Gastrocnemius medialis (tissue), 4 donors: Measurements from ENCODE around the gene SH3PXD2B. TPM values are rescaled to one million over a fixed set of nuclear protein-coding genes. Genes with fewer than 3 reads are reported as not detected.

ENCODE experiments used
- ATAC-seq, 2 donors: fragments of 150-250 bp; one replicate each; pipeline ENCODE4 v1.9.1; 2016
- DNase-seq, 2 donors: peaks; one replicate each; pipeline ENCODE4 v3.0.0-alpha.2; 2019
- H3K27ac ChIP-seq, 4 donors: fragments of 200-600 bp; sonication (generic); 1 replicate in 1 of 4; 2 replicates in 3 of 4; pipeline ENCODE4 v1.5.1; 2016 to 2018; ENCODE audit warnings: mild to moderate bottlenecking in 2 of 4, moderate library complexity in 1 of 4
- H3K27me3 ChIP-seq, 3 donors: fragments of 200-600 bp; sonication (generic) in 2 of 3; 1 replicate in 1 of 3; 2 replicates in 2 of 3; pipeline versions ENCODE4 v1.5.1 to v1.6.0; 2016 to 2019; ENCODE audit warnings: mild to moderate bottlenecking in 1 of 3, moderate library complexity in 1 of 3
- H3K36me3 ChIP-seq, 2 donors: fragments of 200-600 bp; sonication (generic) in 1 of 2; one replicate each; pipeline ENCODE4 v1.5.1; 2017 to 2018
- H3K4me1 ChIP-seq, 2 donors: fragments of 200-600 bp; sonication (generic) in 1 of 2; one replicate each; pipeline ENCODE4 v1.5.1; 2016 to 2017; ENCODE audit warnings: mild to moderate bottlenecking in 2 of 2
- H3K4me3 ChIP-seq, 4 donors: fragments of 200-600 bp; sonication (generic) in 3 of 4; 1 replicate in 1 of 4; 2 replicates in 3 of 4; pipeline ENCODE4 v1.5.1; 2016 to 2019; ENCODE audit warnings: mild to moderate bottlenecking in 2 of 4
- H3K9me3 ChIP-seq, 3 donors: fragments of 200-600 bp; sonication (generic) in 2 of 3; 1 replicate in 1 of 3; 2 replicates in 2 of 3; pipeline ENCODE4 v1.5.1; 2016 to 2019
- POLR2A ChIP-seq, 2 donors: fragments of 450-650 bp; IDR thresholded peaks; one replicate each; pipeline ENCODE4 v1.6.1; 2017; ENCODE audit warnings: antibody characterized with exemption in 2 of 2, mild to moderate bottlenecking in 2 of 2, moderate library complexity in 2 of 2
- in situ Hi-C, 4 donors: fragments of 200-750 bp; cut with MboI; loops; one replicate each; pipeline versions ENCODE4 v1.15.0 to v1.8.0; 2017; ENCODE audit warnings: low sequenced_read_pairs in 4 of 4
- intact Hi-C: fragments of 100-400 bp; cut with DNase I; formaldehyde crosslinking; loops from one replicate; pipeline ENCODE4 v1.15.1; 2023; ENCODE audit warnings: low total_unique reads
- total RNA-seq, 4 donors: library from RNA; depleted of rRNA; stranded (reverse); fragments of >200 nt; gene quantifications; one replicate each; pipeline versions ENCODE4 v1.1.0 to v1.2.3, GENCODE V29; 2016
- TF ChIP-seq, protein P1 (sequence below), 5 experiments: fragments of 450-650 bp in 3 of 5; fragments of 200-600 bp in 2 of 5; sonication (generic) in 2 of 5; IDR thresholded peaks in 4 of 5; conservative IDR thresholded peaks in 1 of 5; 1 replicate in 4 of 5; 2 replicates in 1 of 5; pipeline ENCODE4 v1.5.1; 2016 to 2019; ENCODE audit warnings: antibody characterized with exemption in 5 of 5, mild to moderate bottlenecking in 3 of 5, moderate library complexity in 3 of 5

SH3PXD2B gene
- total RNA-seq, 4 donors from 2014 or later, result 2.7 to 10.2 (median 4.2) TPM

DNA sequence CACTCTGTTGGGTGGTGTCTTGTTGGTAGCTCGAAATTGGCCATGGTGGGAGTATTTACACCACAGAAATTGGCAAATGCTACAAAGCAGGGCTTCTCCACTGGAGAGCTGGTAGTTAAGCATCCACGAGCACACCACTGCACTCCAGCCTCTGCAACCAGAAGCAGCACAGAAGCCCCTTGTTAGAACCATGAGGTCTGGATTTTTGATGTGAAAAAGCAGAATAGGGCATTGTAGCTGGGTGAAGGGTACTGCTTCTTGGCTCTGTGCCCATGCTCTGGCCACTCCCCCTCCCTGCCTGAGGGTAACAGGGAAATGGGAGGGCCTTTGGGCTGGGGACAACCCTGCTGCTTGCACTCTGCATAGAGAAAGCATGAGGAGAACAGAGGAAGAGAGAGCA, 89.6 kb downstream of the SH3PXD2B start:
- H3K36me3 ChIP-seq, result no peaks in the 10 kb centered on the region
- H3K4me1 ChIP-seq, result no peaks in the 10 kb centered on the region
- ATAC-seq (no peak), DNase-seq (no peak)
- no peak overlapping the region for H3K4me3 ChIP-seq
- H3K27me3 ChIP-seq, result no peaks in the 10 kb centered on the region
- intact Hi-C loops (no loop called here), in situ Hi-C loops (no loop called here)
- TF ChIP-seq, protein P1, sequence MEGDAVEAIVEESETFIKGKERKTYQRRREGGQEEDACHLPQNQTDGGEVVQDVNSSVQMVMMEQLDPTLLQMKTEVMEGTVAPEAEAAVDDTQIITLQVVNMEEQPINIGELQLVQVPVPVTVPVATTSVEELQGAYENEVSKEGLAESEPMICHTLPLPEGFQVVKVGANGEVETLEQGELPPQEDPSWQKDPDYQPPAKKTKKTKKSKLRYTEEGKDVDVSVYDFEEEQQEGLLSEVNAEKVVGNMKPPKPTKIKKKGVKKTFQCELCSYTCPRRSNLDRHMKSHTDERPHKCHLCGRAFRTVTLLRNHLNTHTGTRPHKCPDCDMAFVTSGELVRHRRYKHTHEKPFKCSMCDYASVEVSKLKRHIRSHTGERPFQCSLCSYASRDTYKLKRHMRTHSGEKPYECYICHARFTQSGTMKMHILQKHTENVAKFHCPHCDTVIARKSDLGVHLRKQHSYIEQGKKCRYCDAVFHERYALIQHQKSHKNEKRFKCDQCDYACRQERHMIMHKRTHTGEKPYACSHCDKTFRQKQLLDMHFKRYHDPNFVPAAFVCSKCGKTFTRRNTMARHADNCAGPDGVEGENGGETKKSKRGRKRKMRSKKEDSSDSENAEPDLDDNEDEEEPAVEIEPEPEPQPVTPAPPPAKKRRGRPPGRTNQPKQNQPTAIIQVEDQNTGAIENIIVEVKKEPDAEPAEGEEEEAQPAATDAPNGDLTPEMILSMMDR (IDR thresholded peaks at IDR 0.05 in 4 of 5, conservative IDR thresholded peaks at IDR 0.05 in 1 of 5), result no peak
- TF ChIP-seq POLR2A (IDR thresholded peaks at IDR 0.05), result no peak
- no peaks in the 10 kb centered on the region for H3K9me3 ChIP-seq
- no peak overlapping the region for H3K27ac ChIP-seq

DNA sequence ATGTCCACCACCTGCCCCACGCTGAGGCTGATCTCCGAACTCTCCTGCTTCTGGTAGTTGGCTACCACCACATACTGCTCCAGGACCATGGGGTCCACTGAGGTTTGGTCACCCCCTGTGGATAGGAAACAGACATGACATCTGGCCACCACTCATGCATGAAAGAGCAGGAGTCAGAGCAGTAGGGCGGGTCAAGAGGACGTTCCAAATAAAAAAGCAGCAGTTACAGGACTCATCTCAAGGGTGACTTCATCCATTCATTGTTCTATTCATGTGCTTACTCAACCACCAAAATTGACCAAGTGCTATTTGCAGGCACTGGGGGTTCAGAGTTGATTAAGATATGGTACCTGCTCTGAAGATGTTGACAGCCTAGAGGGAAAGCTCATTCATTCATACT, 91.6 kb downstream of the SH3PXD2B start:
- Histone ChIP-seq H3K9me3 (no peaks in the 10 kb centered on the region), H3K27me3 (no peaks in the 10 kb centered on the region), H3K4me1 (no peaks in the 10 kb centered on the region), H3K27ac (no peak overlapping the region), H3K4me3 (no peak overlapping the region), H3K36me3 (no peaks in the 10 kb centered on the region)
- TF ChIP-seq POLR2A (IDR thresholded peaks at IDR 0.05), result no peak
- TF ChIP-seq, protein P1 (IDR thresholded peaks at IDR 0.05 in 4 of 5, conservative IDR thresholded peaks at IDR 0.05 in 1 of 5), result no peak
- in situ Hi-C loops, result no loop called here
- DNase-seq (no peak), ATAC-seq (no peak)
- intact Hi-C loops, result no loop called here

GRCh38 chr5:172361566-172362238, 92.6 kb downstream of the SH3PXD2B start:
- H3K27ac ChIP-seq, result peak overlapping the region in 1 of 4 donors; percentile 14
- no peak for TF ChIP-seq POLR2A (IDR thresholded peaks at IDR 0.05)
- TF ChIP-seq, protein P1 (IDR thresholded peaks at IDR 0.05 in 4 of 5, conservative IDR thresholded peaks at IDR 0.05 in 1 of 5), result no peak
- intact Hi-C loops, result no loop called here
- no peaks in the 10 kb centered on the region for H3K9me3 ChIP-seq
- H3K4me1 ChIP-seq, result no peaks in the 10 kb centered on the region
- no peaks in the 10 kb centered on the region for H3K36me3 ChIP-seq
- ATAC-seq (peak; percentile 59 to 90), DNase-seq (peak; percentile 24 to 75)
- H3K4me3 ChIP-seq, result no peak overlapping the region
- H3K27me3 ChIP-seq, result no peaks in the 10 kb centered on the region
- in situ Hi-C loops, result no loop called here

DNA sequence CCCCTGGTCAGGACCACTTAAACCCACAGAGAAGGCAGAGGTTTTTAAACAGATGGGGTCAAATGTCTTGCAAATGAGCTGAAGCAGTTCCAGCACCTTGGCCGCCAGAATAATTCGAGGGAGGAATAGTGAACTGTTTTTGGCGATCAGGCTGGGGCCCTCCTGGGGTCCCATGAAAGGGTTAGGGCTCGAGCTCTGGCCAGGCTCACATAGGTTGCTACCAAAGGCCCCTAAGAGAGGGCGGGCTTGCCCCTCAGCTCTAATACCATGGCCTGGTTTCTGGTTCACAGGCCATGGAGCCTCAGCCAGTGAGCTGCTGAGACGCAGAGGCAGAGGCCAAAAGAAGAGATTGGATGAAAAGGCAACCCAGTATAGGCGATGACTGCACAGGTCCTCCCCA, 96.0 kb downstream of the SH3PXD2B start:
- no peaks in the 10 kb centered on the region for H3K4me1 ChIP-seq
- DNase-seq (no peak), ATAC-seq (no peak)
- no peak overlapping the region for H3K4me3 ChIP-seq
- in situ Hi-C loops (no loop called here), intact Hi-C loops (no loop called here)
- H3K36me3 ChIP-seq, result no peaks in the 10 kb centered on the region
- H3K27me3 ChIP-seq, result no peaks in the 10 kb centered on the region
- no peak for TF ChIP-seq POLR2A (IDR thresholded peaks at IDR 0.05)
- TF ChIP-seq, protein P1 (IDR thresholded peaks at IDR 0.05 in 4 of 5, conservative IDR thresholded peaks at IDR 0.05 in 1 of 5), result no peak
- H3K9me3 ChIP-seq, result no peaks in the 10 kb centered on the region
- H3K27ac ChIP-seq, result no peak overlapping the region

DNA sequence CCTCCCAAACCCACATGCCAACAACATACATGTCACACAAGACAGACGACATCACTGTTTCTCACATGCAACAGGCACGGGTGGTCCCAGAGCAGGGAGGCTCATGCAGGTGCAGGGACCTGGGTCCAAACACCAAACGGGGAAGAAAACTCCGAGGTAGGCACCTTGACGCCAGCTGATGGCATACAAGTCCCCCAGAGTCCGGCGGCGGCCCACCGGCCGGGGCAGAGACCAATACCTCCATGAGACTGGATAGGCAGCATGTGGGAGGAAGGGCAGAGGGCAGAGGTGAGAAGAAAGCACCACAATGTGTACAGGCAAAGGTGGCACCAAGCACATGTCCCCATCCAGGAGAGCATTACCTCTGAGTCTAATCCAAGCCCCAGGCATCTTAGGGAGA, 97.8 kb downstream of the SH3PXD2B start:
- Histone ChIP-seq H3K4me1 (no peaks in the 10 kb centered on the region), H3K4me3 (no peak overlapping the region), H3K9me3 (no peaks in the 10 kb centered on the region), H3K27ac (no peak overlapping the region), H3K36me3 (no peaks in the 10 kb centered on the region), H3K27me3 (no peaks in the 10 kb centered on the region)
- in situ Hi-C loops (no loop called here), intact Hi-C loops (no loop called here)
- TF ChIP-seq POLR2A (IDR thresholded peaks at IDR 0.05), result no peak
- TF ChIP-seq, protein P1 (IDR thresholded peaks at IDR 0.05 in 4 of 5, conservative IDR thresholded peaks at IDR 0.05 in 1 of 5), result no peak
- DNase-seq (no peak), ATAC-seq (no peak)
